Activated CD8-positive, alpha-beta T cell treated with anti-CD3 and anti-CD28 coated beads, Interleukin-2, amount 10 ng/mL, durations not matched to agents 7 days and 5 days (primary cell): Measurements from ENCODE around the gene ZBTB16. TPM values are rescaled to one million over a fixed set of nuclear protein-coding genes. Genes with fewer than 3 reads are reported as not detected.

ENCODE experiments used
- ATAC-seq: fragments of 150-1000 bp; cut with Tn5 transposase; one replicate; pipeline ENCODE4 v1.10.0; 2021; ENCODE audit warnings: moderate library complexity
- CTCF ChIA-PET: fragments of 350-600 bp; sonication (Branson Sonifier 250); formaldehyde crosslinking; loops from one replicate; lab custom pipeline; 2021; ENCODE audit warnings: antibody characterized with exemption; lab: Charles Lee
- POLR2A ChIA-PET: fragments of 350-600 bp; sonication (Branson Sonifier 250); formaldehyde crosslinking; loops from one replicate; lab custom pipeline; 2021; ENCODE audit warnings: antibody characterized with exemption; lab: Charles Lee
- DNase-seq: peaks from one replicate; pipeline ENCODE4 v3.0.0-alpha.2; 2020
- H3K27ac Mint-ChIP-seq: one replicate; pipeline ENCODE4 v1.8.0; 2021; ENCODE audit warnings: mild to moderate bottlenecking, mixed read lengths
- H3K27me3 Mint-ChIP-seq: one replicate; pipeline ENCODE4 v1.8.0; 2021; ENCODE audit warnings: low read depth, mixed read lengths
- H3K36me3 Mint-ChIP-seq: one replicate; pipeline ENCODE4 v1.8.0; 2021; ENCODE audit warnings: low read depth, mixed read lengths
- H3K4me1 Mint-ChIP-seq: one replicate; pipeline ENCODE4 v1.8.0; 2021; ENCODE audit warnings: low read depth, mixed read lengths
- H3K4me3 Mint-ChIP-seq: one replicate; pipeline ENCODE4 v1.8.0; 2021; ENCODE audit warnings: mild to moderate bottlenecking, mixed read lengths
- H3K9me3 Mint-ChIP-seq: one replicate; pipeline ENCODE4 v1.8.0; 2022; ENCODE audit warnings: mixed read lengths; ENCODE audit not compliant: insufficient read depth
- total RNA-seq, 2 experiments: library from RNA; stranded (reverse); gene quantifications; one replicate each; pipeline ENCODE4 v1.2.3, GENCODE V29; 2021

ZBTB16 gene
- total RNA-seq, 2 experiments from 2014 or later, result 16.3 to 16.4 TPM

- Mint-ChIP-seq H3K4me1 (peaks cover 59% of the 10 kb centered on the region), H3K36me3 (peaks cover 45% of the 10 kb centered on the region), H3K4me3 (no peak overlapping the region), H3K27ac (no peak overlapping the region), H3K27me3 (no peaks in the 10 kb centered on the region), H3K9me3 (peaks cover 9% of the 10 kb centered on the region)
- POLR2A ChIA-PET, result interaction anchor here (1.2 kb wide), 1 partner anchor 8 kb away, joined by 4 read pairs; no protein-coding TSS in a partner anchor
- ATAC-seq, result no peak
- CTCF ChIA-PET, result interaction anchor here (1.1 to 6.5 kb wide), 7 partner anchors 11 to 129 kb away, joined by 3 to 73 read pairs (median 4); no protein-coding TSS in a partner anchor
- DNase-seq, result no peak
Observed at GRCh38 chr11:114191893-114192292, 132.4 kb downstream of the ZBTB16 start.

- no peak for DNase-seq
- ChIA-PET CTCF (interaction anchor here (0.8 to 6.5 kb wide), 15 partner anchors 12 to 156 kb away, joined by 3 to 73 read pairs (median 3); no protein-coding TSS in a partner anchor), POLR2A (interaction anchor here (1.3 kb wide), 1 partner anchor 10 kb away, joined by 4 read pairs; no protein-coding TSS in a partner anchor)
- H3K27me3 Mint-ChIP-seq, result no peaks in the 10 kb centered on the region
- peaks cover 9% of the 10 kb centered on the region for H3K9me3 Mint-ChIP-seq
- H3K4me3 Mint-ChIP-seq, result no peak overlapping the region
- ATAC-seq, result no peak
- peak overlapping the region; percentile 47 for H3K27ac Mint-ChIP-seq
- peaks cover 36% of the 10 kb centered on the region for H3K36me3 Mint-ChIP-seq
- peaks cover 55% of the 10 kb centered on the region for H3K4me1 Mint-ChIP-seq
Observed at GRCh38 chr11:114192841-114193389, 133.4 kb downstream of the ZBTB16 start.

GRCh38 chr11:114193730-114194679 is 134.5 kb downstream of the ZBTB16 start:
- peaks cover 46% of the 10 kb centered on the region for H3K4me1 Mint-ChIP-seq
- DNase-seq (no peak), ATAC-seq (no peak)
- ChIA-PET POLR2A (interaction anchor here (1.3 kb wide), 1 partner anchor 11 kb away, joined by 4 read pairs; no protein-coding TSS in a partner anchor), CTCF (interaction anchor here (1.0 to 6.5 kb wide), 6 partner anchors 11 to 155 kb away, joined by 3 to 73 read pairs (median 6); no protein-coding TSS in a partner anchor)
- H3K27me3 Mint-ChIP-seq, result no peaks in the 10 kb centered on the region
- H3K36me3 Mint-ChIP-seq, result peaks cover 26% of the 10 kb centered on the region
- H3K27ac Mint-ChIP-seq, result no peak overlapping the region
- H3K4me3 Mint-ChIP-seq, result no peak overlapping the region
- H3K9me3 Mint-ChIP-seq, result peaks cover 9% of the 10 kb centered on the region

- Mint-ChIP-seq H3K36me3 (peaks cover 23% of the 10 kb centered on the region), H3K27ac (peak overlapping the region; percentile 49), H3K4me1 (peaks cover 42% of the 10 kb centered on the region), H3K4me3 (no peak overlapping the region), H3K27me3 (no peaks in the 10 kb centered on the region), H3K9me3 (peaks cover 9% of the 10 kb centered on the region)
- no peak for ATAC-seq
- CTCF ChIA-PET, result interaction anchor here (2.1 to 6.5 kb wide), 2 partner anchors 14 to 66 kb away, joined by 9 to 73 read pairs; no protein-coding TSS in a partner anchor
- POLR2A ChIA-PET, result no interaction called here
- DNase-seq, result no peak
Observed at GRCh38 chr11:114194702-114195101, 135.2 kb downstream of the ZBTB16 start.

- peaks cover 42% of the 10 kb centered on the region for H3K4me1 Mint-ChIP-seq
- H3K36me3 Mint-ChIP-seq, result peaks cover 18% of the 10 kb centered on the region
- peak overlapping the region; percentile 49 for H3K27ac Mint-ChIP-seq
- H3K27me3 Mint-ChIP-seq, result no peaks in the 10 kb centered on the region
- no peak overlapping the region for H3K4me3 Mint-ChIP-seq
- ChIA-PET POLR2A (no interaction called here), CTCF (interaction anchor here (2.1 to 6.5 kb wide), 2 partner anchors 14 to 66 kb away, joined by 9 to 73 read pairs; no protein-coding TSS in a partner anchor)
- DNase-seq, result no peak
- peaks cover 9% of the 10 kb centered on the region for H3K9me3 Mint-ChIP-seq
- ATAC-seq, result no peak
Observed at GRCh38 chr11:114195151-114195550, 135.6 kb downstream of the ZBTB16 start.

GRCh38 chr11:114195981-114196731 is 136.6 kb downstream of the ZBTB16 start:
- DNase-seq (peak; percentile 33), ATAC-seq (peak; percentile 66)
- H3K36me3 Mint-ChIP-seq, result peaks cover 12% of the 10 kb centered on the region
- CTCF ChIA-PET, result interaction anchor here (1.0 to 6.5 kb wide), 7 partner anchors 9 to 202 kb away, joined by 3 to 73 read pairs (median 5); no protein-coding TSS in a partner anchor
- no peak overlapping the region for H3K4me3 Mint-ChIP-seq
- POLR2A ChIA-PET, result interaction anchor here (0.9 kb wide), 1 partner anchor 30 kb away, joined by 3 read pairs; no protein-coding TSS in a partner anchor
- H3K9me3 Mint-ChIP-seq, result peaks cover 3% of the 10 kb centered on the region
- H3K27me3 Mint-ChIP-seq, result no peaks in the 10 kb centered on the region
- H3K4me1 Mint-ChIP-seq, result peaks cover 42% of the 10 kb centered on the region
- H3K27ac Mint-ChIP-seq, result no peak overlapping the region

- no peak for ATAC-seq
- POLR2A ChIA-PET, result no interaction called here
- Mint-ChIP-seq H3K4me3 (no peak overlapping the region), H3K27ac (peak overlapping the region; percentile 49), H3K36me3 (peaks cover 3% of the 10 kb centered on the region), H3K27me3 (no peaks in the 10 kb centered on the region), H3K4me1 (peaks cover 46% of the 10 kb centered on the region), H3K9me3 (no peaks in the 10 kb centered on the region)
- DNase-seq, result no peak
- CTCF ChIA-PET, result interaction anchor here (1.0 to 6.5 kb wide), 8 partner anchors 9 to 203 kb away, joined by 3 to 73 read pairs (median 6); no protein-coding TSS in a partner anchor
Observed at GRCh38 chr11:114196997-114197703, 137.6 kb downstream of the ZBTB16 start.

GRCh38 chr11:114197799-114198500 is 138.4 kb downstream of the ZBTB16 start:
- no peak for DNase-seq
- no peaks in the 10 kb centered on the region for H3K36me3 Mint-ChIP-seq
- no peaks in the 10 kb centered on the region for H3K27me3 Mint-ChIP-seq
- CTCF ChIA-PET, result interaction anchor here (1.1 to 6.5 kb wide), 3 partner anchors 17 to 162 kb away, joined by 3 to 73 read pairs (median 8); no protein-coding TSS in a partner anchor
- peaks cover 40% of the 10 kb centered on the region for H3K4me1 Mint-ChIP-seq
- no peak overlapping the region for H3K4me3 Mint-ChIP-seq
- ATAC-seq, result no peak
- no peak overlapping the region for H3K27ac Mint-ChIP-seq
- POLR2A ChIA-PET, result interaction anchor here (1.1 kb wide), 1 partner anchor 17 kb away, joined by 4 read pairs; no protein-coding TSS in a partner anchor
- no peaks in the 10 kb centered on the region for H3K9me3 Mint-ChIP-seq

GRCh38 chr11:114199051-114199450 is 139.5 kb downstream of the ZBTB16 start:
- H3K27ac Mint-ChIP-seq, result no peak overlapping the region
- no peak for ATAC-seq
- no peak overlapping the region for H3K4me3 Mint-ChIP-seq
- ChIA-PET POLR2A (interaction anchor here (1.1 kb wide), 1 partner anchor 18 kb away, joined by 4 read pairs; no protein-coding TSS in a partner anchor), CTCF (interaction anchor here (1.1 to 2.0 kb wide), 2 partner anchors 62 to 163 kb away, joined by 3 to 8 read pairs; no protein-coding TSS in a partner anchor)
- no peaks in the 10 kb centered on the region for H3K9me3 Mint-ChIP-seq
- H3K36me3 Mint-ChIP-seq, result no peaks in the 10 kb centered on the region
- DNase-seq, result no peak
- peaks cover 36% of the 10 kb centered on the region for H3K4me1 Mint-ChIP-seq
- no peaks in the 10 kb centered on the region for H3K27me3 Mint-ChIP-seq
